NCI-H82 (cell line): Measurements from ENCODE around the gene PLLP.

Experiments
- DNase-seq: peaks from one replicate; lab custom pipeline; 2025; lab: John Stamatoyannopoulos, UW

The PLLP gene

GRCh38 chr16:57256601-57257395 is 27.7 kb downstream of the PLLP start:
- no peak for DNase-seq

- DNase-seq, result no peak
These were observed 28.6 kb downstream of the PLLP start for GRCh38 chr16:57255686-57256415.

- DNase-seq, result no peak
These were observed 31.0 kb downstream of the PLLP start for GRCh38 chr16:57253466-57253865.

GRCh38 chr16:57252148-57252721 is 32.2 kb downstream of the PLLP start:
- no peak for DNase-seq

GRCh38 chr16:57251352-57251751 is 33.1 kb downstream of the PLLP start:
- no peak for DNase-seq

GRCh38 chr16:57245472-57246113 is 38.9 kb downstream of the PLLP start:
- DNase-seq, result peak; percentile 64

GRCh38 chr16:57244767-57245471 is 39.6 kb downstream of the PLLP start, which contains the start of gene ARL2BP:
Gene ARL2BP, plus strand, starts transcription at chr16:57245259. Its CDS starts 109 bp downstream, at chr16:57245368.
- DNase-seq, result peak; percentile 96

GRCh38 chr16:57244463-57244766 is 40.1 kb downstream of the PLLP start:
- DNase-seq, result no peak

- DNase-seq, result no peak
These were observed 41.8 kb downstream of the PLLP start for GRCh38 chr16:57242650-57243049.

GRCh38 chr16:57240851-57241250 is 43.6 kb downstream of the PLLP start:
- DNase-seq, result no peak

GRCh38 chr16:57239107-57239506 is 45.4 kb downstream of the PLLP start:
- no peak for DNase-seq

- no peak for DNase-seq
These were observed 45.8 kb downstream of the PLLP start for GRCh38 chr16:57238682-57239081.

GRCh38 chr16:57236022-57236350 is 48.5 kb downstream of the PLLP start:
- no peak for DNase-seq

GRCh38 chr16:57235128-57236021 is 49.1 kb downstream of the PLLP start:
- DNase-seq, result no peak

GRCh38 chr16:57234707-57235092 is 49.8 kb downstream of the PLLP start:
- DNase-seq, result no peak

- no peak for DNase-seq
These were observed 50.3 kb downstream of the PLLP start for GRCh38 chr16:57233944-57234706.

GRCh38 chr16:57231821-57232350 is 52.6 kb downstream of the PLLP start:
- no peak for DNase-seq

GRCh38 chr16:57229079-57229478 is 55.4 kb downstream of the PLLP start:
- no peak for DNase-seq

- no peak for DNase-seq
These were observed 57.5 kb downstream of the PLLP start for GRCh38 chr16:57226701-57227621.
